Measurements from ENCODE around the gene PDE12. TPM values are rescaled to one million over a fixed set of nuclear protein-coding genes. Genes with fewer than 3 reads are reported as not detected.

Gene PDE12
- total and polyA plus RNA-seq, 11 donors: 2.7 to 14.6 (median 12.6) TPM

- Histone ChIP-seq H3K36me3 (no peaks in the 10 kb centered on the region), H3K27ac (no peak overlapping the region), H3K4me1 (no peaks in the 10 kb centered on the region), H3K4me3 (no peak overlapping the region), H3K9me3 (no peaks in the 10 kb centered on the region), H3K27me3 (no peaks in the 10 kb centered on the region)
- intact Hi-C loops (cut with DNase I): no loop called here
- ATAC-seq (no peak), DNase-seq (no peak)
- TF ChIP-seq POLR2A (IDR thresholded peaks at IDR 0.05) (no peak), CTCF (IDR thresholded peaks at IDR 0.05) (no peak)
Observed at GRCh38 chr3:57530071-57530608, 25.9 kb upstream of the PDE12 start.

- Histone ChIP-seq H3K4me1 (no peaks in the 10 kb centered on the region), H3K27ac (no peak overlapping the region), H3K4me3 (no peak overlapping the region), H3K9me3 (no peaks in the 10 kb centered on the region), H3K36me3 (no peaks in the 10 kb centered on the region), H3K27me3 (no peaks in the 10 kb centered on the region)
- TF ChIP-seq CTCF (IDR thresholded peaks at IDR 0.05) (no peak), POLR2A (IDR thresholded peaks at IDR 0.05) (no peak)
- intact Hi-C loops (cut with DNase I): no loop called here
- 91 to 95% (median 92%) methylated on average over 3 of the region's 3 CpGs for WGBS, 4 donors
- no peak for DNase-seq
- no peak for ATAC-seq
Observed at GRCh38 chr3:57538465-57538864, 17.6 kb upstream of the PDE12 start.

GRCh38 chr3:57544181-57545125 lies 11.6 kb upstream of the PDE12 start, which contains the start of gene DNAH12:
TSS of gene DNAH12 (minus strand) at chr3:57544344. CDS start at chr3:57542870, 1,474 bp downstream.
- DNase-seq: no peak
- TF ChIP-seq POLR2A (IDR thresholded peaks at IDR 0.05) (no peak), CTCF (IDR thresholded peaks at IDR 0.05) (no peak)
- Histone ChIP-seq H3K27ac (peak within 1 kb of the TSS in 1 of 12 donors; percentile 75), H3K36me3 (no peaks in the 10 kb centered on the region), H3K9me3 (no peaks in the 10 kb centered on the region), H3K4me1 (peaks cover 0 to 21% (median 10%) of the 10 kb centered on the region in 12 donors), H3K4me3 (peak within 1 kb of the TSS in 8 of 12 donors; percentile 18 to 51 (median 31)), H3K27me3 (no peaks in the 10 kb centered on the region)
- WGBS, 4 donors: 10 to 11% (median 10%) methylated on average over 20 of the region's 20 CpGs
- ATAC-seq: peak in 2 of 4 donors; percentile 18 to 19
- intact Hi-C loops (cut with DNase I): no loop called here

GRCh38 chr3:57545636-57546268 lies 10.3 kb upstream of the PDE12 start:
- intact Hi-C loops (cut with DNase I): no loop called here
- 45 to 54% (median 47%) methylated on average over 7 of the region's 7 CpGs for WGBS, 4 donors
- DNase-seq (peak in 4 of 5 donors; percentile 33 to 52 (median 35)), ATAC-seq (peak; percentile 54 to 91 (median 88))
- Histone ChIP-seq H3K9me3 (no peaks in the 10 kb centered on the region), H3K4me3 (no peak overlapping the region), H3K36me3 (no peaks in the 10 kb centered on the region), H3K27ac (peak overlapping the region in 6 of 12 donors; percentile 17 to 75 (median 63)), H3K27me3 (no peaks in the 10 kb centered on the region), H3K4me1 (peaks cover 0 to 21% (median 10%) of the 10 kb centered on the region in 12 donors)
- TF ChIP-seq CTCF (IDR thresholded peaks at IDR 0.05) (no peak), POLR2A (IDR thresholded peaks at IDR 0.05) (no peak)
